GM12878 (cell line): ENCODE measurements around the gene B4GALNT4. TPM values are rescaled to one million over a fixed set of nuclear protein-coding genes. Genes with fewer than 3 reads are reported as not detected.

Experiments used
- CEBPB ChIP-seq, 2 experiments: fragments of 150-350 bp in 1 of 2; IDR thresholded peaks; 2 replicates each; pipeline ENCODE4 v1.6.1; 2012 to 2014; ENCODE audit warnings: low read depth in 2 of 2, low read length in 2 of 2, borderline replicate concordance in 1 of 2, inconsistent platforms in 1 of 2
- FOS ChIP-seq: IDR thresholded peaks from 3 replicates; pipeline ENCODE4 v1.6.1; 2011; ENCODE audit warnings: borderline replicate concordance; ENCODE audit not compliant: insufficient read length; ENCODE audit errors: extremely low read depth
- GABPA ChIP-seq: IDR thresholded peaks from 2 replicates; pipeline ENCODE4 v1.6.1; 2014; ENCODE audit warnings: antibody characterized with exemption, low read depth, mild to moderate bottlenecking, inconsistent platforms
- KDM1A ChIP-seq: fragments of 200-600 bp; sonication (generic); IDR thresholded peaks from 2 replicates; pipeline ENCODE4 v1.6.1; 2016; ENCODE audit warnings: borderline replicate concordance
- MEF2A ChIP-seq: IDR thresholded peaks from 2 replicates; pipeline ENCODE4 v1.6.1; 2011; ENCODE audit warnings: low read depth, mild to moderate bottlenecking, low read length, moderate library complexity; ENCODE audit not compliant: insufficient read depth
- MTA3 ChIP-seq: IDR thresholded peaks from 2 replicates; pipeline ENCODE4 v1.6.1; 2012; ENCODE audit warnings: low read length, inconsistent platforms, borderline replicate concordance
- MYC ChIP-seq: IDR thresholded peaks from 2 replicates; pipeline ENCODE4 v1.6.1; 2011; ENCODE audit warnings: mild to moderate bottlenecking, low read length, moderate library complexity, inconsistent platforms; ENCODE audit not compliant: insufficient read depth, insufficient replicate concordance, insufficient read length, severe bottlenecking
- PAX8 ChIP-seq: fragments of 450-650 bp; IDR thresholded peaks from 2 replicates; pipeline ENCODE4 v1.6.1; 2017; ENCODE audit warnings: mild to moderate bottlenecking, moderate library complexity
- POLR2AphosphoS2 ChIP-seq: IDR thresholded peaks from 2 replicates; pipeline ENCODE4 v1.6.1; 2011; ENCODE audit warnings: low read depth, mild to moderate bottlenecking, low read length, improper control_type of control experiment, moderate library complexity
- ZNF384 ChIP-seq: IDR thresholded peaks from 2 replicates; pipeline ENCODE4 v1.6.1; 2012; ENCODE audit warnings: low read depth, mild to moderate bottlenecking, low read length, improper control_type of control experiment, borderline replicate concordance
- polyA plus RNA-seq, 11 experiments: library from polyadenylated mRNA; depleted of rRNA in 4 of 11; unstranded in 6 of 11; stranded (reverse) in 5 of 11; fragments of >200 nt; fragmentation: Nextera tagmentation in 4 of 11; fragmentation: Illumina TruSeq in 1 of 11; extraction: Ambion mirVana in 4 of 11; extraction: Trizol in 1 of 11; gene quantifications; 1 replicate in 1 of 11; 2 replicates in 10 of 11; pipeline versions ENCODE4 v1.2.1 to v1.2.3, GENCODE V29; 2011 to 2016; ENCODE audit warnings: inconsistent platforms in 2 of 11, missing spikeins in 2 of 11, low read depth in 1 of 11
- total RNA-seq, 4 experiments: library from RNA; depleted of rRNA in 3 of 4; stranded (reverse); fragments of >200 nt in 3 of 4; fragmentation: Illumina TruSeq in 1 of 4; extraction: Trizol in 1 of 4; gene quantifications; 2 replicates each; pipeline versions ENCODE4 v1.2.1 to v1.2.3, GENCODE V29; 2013 to 2021
- TF ChIP-seq, protein P1 (sequence below): fragments of 450-650 bp; formaldehyde crosslinking; IDR thresholded peaks from 2 replicates; pipeline ENCODE4 v1.4.0; 2020; ENCODE audit warnings: mild to moderate bottlenecking, moderate library complexity
- TF ChIP-seq, protein P2 (sequence below): fragments of 150-350 bp; IDR thresholded peaks from 2 replicates; pipeline ENCODE4 v1.6.1; 2016; ENCODE audit warnings: low read depth, low read length
- TF ChIP-seq, protein P3 (sequence below): fragments of 450-650 bp; IDR thresholded peaks from 2 replicates; pipeline ENCODE4 v1.6.1; 2014; ENCODE audit warnings: mild to moderate bottlenecking
- TF ChIP-seq, protein P4 (sequence below): fragments of 450-650 bp; formaldehyde crosslinking; IDR thresholded peaks from 2 replicates; pipeline ENCODE4 v1.4.0; 2022; ENCODE audit warnings: mild to moderate bottlenecking, moderate library complexity

The B4GALNT4 gene
- total and polyA plus RNA-seq, 10 of the 15 experiments (the other 5 are each of a cell fraction or from before 2014, with no cell fraction given), result 0.04 to 0.82 (median 0.40) TPM; not detected in 6

DNA sequence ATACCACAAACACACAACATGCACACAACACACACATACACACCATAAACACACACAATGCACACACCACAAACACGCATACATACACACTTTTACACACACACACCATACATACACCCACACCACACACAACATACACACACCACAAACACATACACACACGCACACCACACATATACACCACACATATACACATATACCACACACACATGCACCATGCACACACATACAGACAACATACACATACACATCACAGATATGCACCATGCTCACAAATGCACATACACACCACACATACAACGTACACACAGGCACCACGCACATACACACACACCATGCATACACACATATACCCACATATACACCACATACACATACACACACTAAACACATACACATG is 11.7 kb upstream of the B4GALNT4 start (continued):
- TF ChIP-seq, protein P1, sequence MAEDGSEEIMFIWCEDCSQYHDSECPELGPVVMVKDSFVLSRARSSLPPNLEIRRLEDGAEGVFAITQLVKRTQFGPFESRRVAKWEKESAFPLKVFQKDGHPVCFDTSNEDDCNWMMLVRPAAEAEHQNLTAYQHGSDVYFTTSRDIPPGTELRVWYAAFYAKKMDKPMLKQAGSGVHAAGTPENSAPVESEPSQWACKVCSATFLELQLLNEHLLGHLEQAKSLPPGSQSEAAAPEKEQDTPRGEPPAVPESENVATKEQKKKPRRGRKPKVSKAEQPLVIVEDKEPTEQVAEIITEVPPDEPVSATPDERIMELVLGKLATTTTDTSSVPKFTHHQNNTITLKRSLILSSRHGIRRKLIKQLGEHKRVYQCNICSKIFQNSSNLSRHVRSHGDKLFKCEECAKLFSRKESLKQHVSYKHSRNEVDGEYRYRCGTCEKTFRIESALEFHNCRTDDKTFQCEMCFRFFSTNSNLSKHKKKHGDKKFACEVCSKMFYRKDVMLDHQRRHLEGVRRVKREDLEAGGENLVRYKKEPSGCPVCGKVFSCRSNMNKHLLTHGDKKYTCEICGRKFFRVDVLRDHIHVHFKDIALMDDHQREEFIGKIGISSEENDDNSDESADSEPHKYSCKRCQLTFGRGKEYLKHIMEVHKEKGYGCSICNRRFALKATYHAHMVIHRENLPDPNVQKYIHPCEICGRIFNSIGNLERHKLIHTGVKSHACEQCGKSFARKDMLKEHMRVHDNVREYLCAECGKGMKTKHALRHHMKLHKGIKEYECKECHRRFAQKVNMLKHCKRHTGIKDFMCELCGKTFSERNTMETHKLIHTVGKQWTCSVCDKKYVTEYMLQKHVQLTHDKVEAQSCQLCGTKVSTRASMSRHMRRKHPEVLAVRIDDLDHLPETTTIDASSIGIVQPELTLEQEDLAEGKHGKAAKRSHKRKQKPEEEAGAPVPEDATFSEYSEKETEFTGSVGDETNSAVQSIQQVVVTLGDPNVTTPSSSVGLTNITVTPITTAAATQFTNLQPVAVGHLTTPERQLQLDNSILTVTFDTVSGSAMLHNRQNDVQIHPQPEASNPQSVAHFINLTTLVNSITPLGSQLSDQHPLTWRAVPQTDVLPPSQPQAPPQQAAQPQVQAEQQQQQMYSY (CRISPR knock-in tag), result no peak
- TF ChIP-seq CEBPB (IDR thresholded peaks at IDR 0.05; ENCODE audit: borderline replicate concordance in 1 of 2, low read depth in 2 of 2, low read length in 2 of 2) (no peak), MEF2A (no peak), MTA3 (no peak), POLR2AphosphoS2 (no peak), ZNF384 (no peak), PAX8 (no peak), FOS (no peak), MYC (no peak), KDM1A (no peak), GABPA (no peak)
- TF ChIP-seq, protein P2, sequence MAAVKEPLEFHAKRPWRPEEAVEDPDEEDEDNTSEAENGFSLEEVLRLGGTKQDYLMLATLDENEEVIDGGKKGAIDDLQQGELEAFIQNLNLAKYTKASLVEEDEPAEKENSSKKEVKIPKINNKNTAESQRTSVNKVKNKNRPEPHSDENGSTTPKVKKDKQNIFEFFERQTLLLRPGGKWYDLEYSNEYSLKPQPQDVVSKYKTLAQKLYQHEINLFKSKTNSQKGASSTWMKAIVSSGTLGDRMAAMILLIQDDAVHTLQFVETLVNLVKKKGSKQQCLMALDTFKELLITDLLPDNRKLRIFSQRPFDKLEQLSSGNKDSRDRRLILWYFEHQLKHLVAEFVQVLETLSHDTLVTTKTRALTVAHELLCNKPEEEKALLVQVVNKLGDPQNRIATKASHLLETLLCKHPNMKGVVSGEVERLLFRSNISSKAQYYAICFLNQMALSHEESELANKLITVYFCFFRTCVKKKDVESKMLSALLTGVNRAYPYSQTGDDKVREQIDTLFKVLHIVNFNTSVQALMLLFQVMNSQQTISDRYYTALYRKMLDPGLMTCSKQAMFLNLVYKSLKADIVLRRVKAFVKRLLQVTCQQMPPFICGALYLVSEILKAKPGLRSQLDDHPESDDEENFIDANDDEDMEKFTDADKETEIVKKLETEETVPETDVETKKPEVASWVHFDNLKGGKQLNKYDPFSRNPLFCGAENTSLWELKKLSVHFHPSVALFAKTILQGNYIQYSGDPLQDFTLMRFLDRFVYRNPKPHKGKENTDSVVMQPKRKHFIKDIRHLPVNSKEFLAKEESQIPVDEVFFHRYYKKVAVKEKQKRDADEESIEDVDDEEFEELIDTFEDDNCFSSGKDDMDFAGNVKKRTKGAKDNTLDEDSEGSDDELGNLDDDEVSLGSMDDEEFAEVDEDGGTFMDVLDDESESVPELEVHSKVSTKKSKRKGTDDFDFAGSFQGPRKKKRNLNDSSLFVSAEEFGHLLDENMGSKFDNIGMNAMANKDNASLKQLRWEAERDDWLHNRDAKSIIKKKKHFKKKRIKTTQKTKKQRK, result no peak
- TF ChIP-seq, protein P3, sequence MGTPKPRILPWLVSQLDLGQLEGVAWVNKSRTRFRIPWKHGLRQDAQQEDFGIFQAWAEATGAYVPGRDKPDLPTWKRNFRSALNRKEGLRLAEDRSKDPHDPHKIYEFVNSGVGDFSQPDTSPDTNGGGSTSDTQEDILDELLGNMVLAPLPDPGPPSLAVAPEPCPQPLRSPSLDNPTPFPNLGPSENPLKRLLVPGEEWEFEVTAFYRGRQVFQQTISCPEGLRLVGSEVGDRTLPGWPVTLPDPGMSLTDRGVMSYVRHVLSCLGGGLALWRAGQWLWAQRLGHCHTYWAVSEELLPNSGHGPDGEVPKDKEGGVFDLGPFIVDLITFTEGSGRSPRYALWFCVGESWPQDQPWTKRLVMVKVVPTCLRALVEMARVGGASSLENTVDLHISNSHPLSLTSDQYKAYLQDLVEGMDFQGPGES, result no peak
- TF ChIP-seq, protein P4, sequence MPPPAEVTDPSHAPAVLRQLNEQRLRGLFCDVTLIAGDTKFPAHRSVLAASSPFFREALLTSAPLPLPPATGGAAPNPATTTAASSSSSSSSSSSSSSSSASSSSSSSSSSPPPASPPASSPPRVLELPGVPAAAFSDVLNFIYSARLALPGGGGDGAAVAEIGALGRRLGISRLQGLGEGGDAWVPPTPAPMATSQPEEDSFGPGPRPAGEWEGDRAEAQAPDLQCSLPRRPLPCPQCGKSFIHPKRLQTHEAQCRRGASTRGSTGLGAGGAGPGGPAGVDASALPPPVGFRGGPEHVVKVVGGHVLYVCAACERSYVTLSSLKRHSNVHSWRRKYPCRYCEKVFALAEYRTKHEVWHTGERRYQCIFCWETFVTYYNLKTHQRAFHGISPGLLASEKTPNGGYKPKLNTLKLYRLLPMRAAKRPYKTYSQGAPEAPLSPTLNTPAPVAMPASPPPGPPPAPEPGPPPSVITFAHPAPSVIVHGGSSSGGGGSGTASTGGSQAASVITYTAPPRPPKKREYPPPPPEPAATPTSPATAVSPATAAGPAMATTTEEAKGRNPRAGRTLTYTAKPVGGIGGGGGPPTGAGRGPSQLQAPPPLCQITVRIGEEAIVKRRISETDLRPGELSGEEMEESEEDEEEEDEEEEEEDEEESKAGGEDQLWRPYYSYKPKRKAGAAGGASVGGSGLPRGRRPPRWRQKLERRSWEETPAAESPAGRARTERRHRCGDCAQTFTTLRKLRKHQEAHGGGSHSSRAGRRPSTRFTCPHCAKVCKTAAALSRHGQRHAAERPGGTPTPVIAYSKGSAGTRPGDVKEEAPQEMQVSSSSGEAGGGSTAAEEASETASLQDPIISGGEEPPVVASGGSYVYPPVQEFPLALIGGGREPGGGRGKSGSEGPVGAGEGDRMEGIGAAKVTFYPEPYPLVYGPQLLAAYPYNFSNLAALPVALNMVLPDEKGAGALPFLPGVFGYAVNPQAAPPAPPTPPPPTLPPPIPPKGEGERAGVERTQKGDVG, result no peak
